SU-DHL-6 (cell line): ENCODE measurements around the gene PTCRA.

Source experiments
- EZH2phosphoT487 ChIP-seq: fragments of 200-600 bp; sonication (generic), shearing (Covaris generic); conservative IDR thresholded peaks from 2 replicates; pipeline ENCODE4 v1.6.1; 2018; ENCODE audit warnings: mild to moderate bottlenecking, antibody characterized with exemption, low read length, moderate library complexity, mixed read lengths
- TF ChIP-seq, protein P1 (sequence below): fragments of 200-600 bp; sonication (generic); IDR thresholded peaks from one replicate; pipeline ENCODE4 v1.5.1; 2017; ENCODE audit warnings: antibody characterized with exemption, mild to moderate bottlenecking, low read length, moderate library complexity; ENCODE audit not compliant: insufficient read depth, poor library complexity, severe bottlenecking

DNA sequence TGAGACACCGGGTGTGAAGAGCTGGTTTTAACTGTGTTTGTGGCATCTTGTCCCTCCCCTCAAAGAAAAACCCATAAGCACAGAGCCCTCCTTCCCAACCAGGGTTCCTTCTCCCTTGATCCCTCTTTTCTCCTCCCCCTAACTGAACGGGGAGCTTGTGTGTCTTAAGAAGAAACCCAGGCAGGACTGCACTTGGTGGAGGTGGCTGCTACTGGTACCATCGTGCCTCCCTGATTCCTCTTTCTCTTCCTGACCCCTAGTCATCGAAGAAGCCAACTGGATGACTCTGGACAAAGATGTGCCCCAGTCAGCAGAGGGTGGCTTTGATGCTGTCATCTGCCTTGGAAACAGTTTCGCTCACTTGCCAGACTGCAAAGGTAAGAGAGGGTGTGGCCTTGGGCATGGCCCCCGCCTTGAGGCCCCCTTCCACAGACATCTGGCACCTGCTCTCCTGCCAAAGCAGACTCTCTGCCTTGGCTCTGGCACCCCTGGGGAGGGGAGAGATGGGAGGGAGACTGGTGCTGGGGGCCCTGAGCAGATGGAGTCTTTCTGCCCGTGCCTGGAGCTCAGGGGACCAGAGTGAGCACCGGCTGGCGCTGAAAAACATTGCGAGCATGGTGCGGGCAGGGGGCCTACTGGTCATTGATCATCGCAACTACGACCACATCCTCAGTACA is 46.8 kb downstream of the PTCRA start:
- TF ChIP-seq, protein P1, sequence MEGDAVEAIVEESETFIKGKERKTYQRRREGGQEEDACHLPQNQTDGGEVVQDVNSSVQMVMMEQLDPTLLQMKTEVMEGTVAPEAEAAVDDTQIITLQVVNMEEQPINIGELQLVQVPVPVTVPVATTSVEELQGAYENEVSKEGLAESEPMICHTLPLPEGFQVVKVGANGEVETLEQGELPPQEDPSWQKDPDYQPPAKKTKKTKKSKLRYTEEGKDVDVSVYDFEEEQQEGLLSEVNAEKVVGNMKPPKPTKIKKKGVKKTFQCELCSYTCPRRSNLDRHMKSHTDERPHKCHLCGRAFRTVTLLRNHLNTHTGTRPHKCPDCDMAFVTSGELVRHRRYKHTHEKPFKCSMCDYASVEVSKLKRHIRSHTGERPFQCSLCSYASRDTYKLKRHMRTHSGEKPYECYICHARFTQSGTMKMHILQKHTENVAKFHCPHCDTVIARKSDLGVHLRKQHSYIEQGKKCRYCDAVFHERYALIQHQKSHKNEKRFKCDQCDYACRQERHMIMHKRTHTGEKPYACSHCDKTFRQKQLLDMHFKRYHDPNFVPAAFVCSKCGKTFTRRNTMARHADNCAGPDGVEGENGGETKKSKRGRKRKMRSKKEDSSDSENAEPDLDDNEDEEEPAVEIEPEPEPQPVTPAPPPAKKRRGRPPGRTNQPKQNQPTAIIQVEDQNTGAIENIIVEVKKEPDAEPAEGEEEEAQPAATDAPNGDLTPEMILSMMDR = no peak
- no peak for TF ChIP-seq EZH2phosphoT487
